Natural killer cell (primary cell): Measurements from ENCODE around the gene CYSRT1. TPM values are rescaled to one million over a fixed set of nuclear protein-coding genes. Genes with fewer than 3 reads are reported as not detected.

Experiments used
- ATAC-seq, 3 donors: fragments of 150-1000 bp in 2 of 3; fragments of 200-7000 bp in 1 of 3; cut with Tn5 transposase; 1 replicate in 1 of 3; 2 replicates in 2 of 3; pipeline ENCODE4 v1.10.0; 2021; ENCODE audit warnings: mild to moderate bottlenecking in 2 of 3, moderate library complexity in 2 of 3
- DNase-seq, 2 donors: peaks; one replicate each; pipeline versions ENCODE4 v3.0.0 to v3.0.0-alpha.2; 2013 to 2021; ENCODE audit warnings: mixed read lengths in 1 of 2
- H3K27ac ChIP-seq: one replicate; pipeline ENCODE4 v1.5.1; 2013; ENCODE audit warnings: mild to moderate bottlenecking, low read length
- H3K27me3 ChIP-seq: one replicate; pipeline ENCODE4 v1.6.1; 2013; ENCODE audit warnings: low read length; ENCODE audit not compliant: control insufficient read depth, insufficient read depth
- H3K36me3 ChIP-seq: one replicate; pipeline ENCODE4 v1.6.1; 2013; ENCODE audit warnings: low read length; ENCODE audit not compliant: control insufficient read depth, insufficient read depth
- H3K4me1 ChIP-seq: one replicate; pipeline ENCODE4 v1.6.1; 2013; ENCODE audit warnings: low read length; ENCODE audit not compliant: control insufficient read depth, insufficient read depth
- H3K4me3 ChIP-seq: one replicate; pipeline ENCODE4 v1.5.1; 2013; ENCODE audit warnings: low read length
- H3K9me3 ChIP-seq: one replicate; pipeline ENCODE4 v1.6.1; 2013; ENCODE audit warnings: low read length; ENCODE audit not compliant: control insufficient read depth, insufficient read depth
- H3K27ac Mint-ChIP-seq, 2 donors: one replicate each; pipeline ENCODE4 v1.8.0; 2022; ENCODE audit warnings: mild to moderate bottlenecking in 2 of 2, mixed read lengths in 2 of 2, moderate library complexity in 1 of 2
- H3K27me3 Mint-ChIP-seq, 2 donors: one replicate each; pipeline ENCODE4 v1.8.0; 2022; ENCODE audit warnings: low read depth in 2 of 2, mixed read lengths in 2 of 2
- H3K36me3 Mint-ChIP-seq: one replicate; pipeline ENCODE4 v1.8.0; 2022; ENCODE audit warnings: mixed read lengths
- H3K4me1 Mint-ChIP-seq, 2 donors: one replicate each; pipeline ENCODE4 v1.8.0; 2022; ENCODE audit warnings: mixed read lengths in 2 of 2
- H3K4me3 Mint-ChIP-seq: one replicate; pipeline ENCODE4 v1.8.0; 2022; ENCODE audit warnings: mild to moderate bottlenecking, moderate library complexity, mixed read lengths
- H3K9me3 Mint-ChIP-seq, 2 donors: one replicate each; pipeline ENCODE4 v1.8.0; 2022; ENCODE audit warnings: mixed read lengths in 2 of 2
- WGBS: methylation state at CpG from one replicate; pipeline ENCODE4 v1.1.7; 2013; ENCODE audit warnings: missing lambda C conversion rate; ENCODE audit not compliant: insufficient coverage; 5-methylcytosine and 5-hydroxymethylcytosine counted together
- intact Hi-C: fragments of 100-400 bp; cut with micrococcal nuclease; formaldehyde crosslinking; loops from one replicate; pipeline ENCODE4 v1.14.2; 2022
- total RNA-seq, 4 donors: library from RNA; stranded (reverse); fragments of 120-200 nt in 1 of 4; gene quantifications; one replicate each; pipeline versions ENCODE4 v1.2.3 to v1.2.4, GENCODE V29; 2013 to 2022
- TF ChIP-seq, protein P1 (sequence below): fragments of 200-600 bp; IDR thresholded peaks from one replicate; pipeline ENCODE4 v1.8.0; 2022; ENCODE audit warnings: antibody characterized with exemption

The CYSRT1 gene
- total RNA-seq, 3 donors from 2014 or later (not counting 1 experiment from before 2014, with no cell fraction given), result 0.38 TPM; not detected in 2

DNA sequence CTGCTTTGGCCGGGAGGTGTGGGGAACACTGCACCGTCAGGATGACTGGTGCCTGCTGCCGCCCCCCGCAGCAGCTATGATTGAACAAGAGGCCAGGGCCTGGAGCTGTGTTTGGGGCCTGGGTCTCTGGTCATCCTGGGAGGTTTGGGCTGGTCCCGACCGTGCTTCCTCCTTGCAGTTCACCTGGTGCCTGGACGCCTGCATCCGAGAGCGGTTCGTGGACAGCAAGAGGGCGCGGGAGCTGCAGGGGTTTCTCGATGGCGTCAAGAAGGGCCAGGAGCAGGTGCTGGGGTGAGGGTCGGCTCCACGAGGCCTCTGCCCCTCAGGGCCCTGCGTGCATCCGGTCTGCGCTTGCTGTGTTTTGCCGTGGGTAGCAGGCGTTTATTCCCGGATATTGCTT lies 39.1 kb downstream of the CYSRT1 start:
- Histone ChIP-seq H3K9me3 (no peaks in the 10 kb centered on the region), H3K27me3 (no peaks in the 10 kb centered on the region), H3K4me3 (no peak overlapping the region), H3K27ac (no peak overlapping the region), H3K4me1 (peaks cover 4% of the 10 kb centered on the region), H3K36me3 (peaks cover 33% of the 10 kb centered on the region)
- ATAC-seq (no peak), DNase-seq (no peak)
- Mint-ChIP-seq H3K9me3 (no peaks in the 10 kb centered on the region), H3K4me3 (no peak overlapping the region), H3K27ac (no peak overlapping the region), H3K27me3 (no peaks in the 10 kb centered on the region), H3K4me1 (peaks cover 0 to 12% of the 10 kb centered on the region in 2 donors), H3K36me3 (no peaks in the 10 kb centered on the region)
- intact Hi-C loops, result no loop called here
- TF ChIP-seq, protein P1, sequence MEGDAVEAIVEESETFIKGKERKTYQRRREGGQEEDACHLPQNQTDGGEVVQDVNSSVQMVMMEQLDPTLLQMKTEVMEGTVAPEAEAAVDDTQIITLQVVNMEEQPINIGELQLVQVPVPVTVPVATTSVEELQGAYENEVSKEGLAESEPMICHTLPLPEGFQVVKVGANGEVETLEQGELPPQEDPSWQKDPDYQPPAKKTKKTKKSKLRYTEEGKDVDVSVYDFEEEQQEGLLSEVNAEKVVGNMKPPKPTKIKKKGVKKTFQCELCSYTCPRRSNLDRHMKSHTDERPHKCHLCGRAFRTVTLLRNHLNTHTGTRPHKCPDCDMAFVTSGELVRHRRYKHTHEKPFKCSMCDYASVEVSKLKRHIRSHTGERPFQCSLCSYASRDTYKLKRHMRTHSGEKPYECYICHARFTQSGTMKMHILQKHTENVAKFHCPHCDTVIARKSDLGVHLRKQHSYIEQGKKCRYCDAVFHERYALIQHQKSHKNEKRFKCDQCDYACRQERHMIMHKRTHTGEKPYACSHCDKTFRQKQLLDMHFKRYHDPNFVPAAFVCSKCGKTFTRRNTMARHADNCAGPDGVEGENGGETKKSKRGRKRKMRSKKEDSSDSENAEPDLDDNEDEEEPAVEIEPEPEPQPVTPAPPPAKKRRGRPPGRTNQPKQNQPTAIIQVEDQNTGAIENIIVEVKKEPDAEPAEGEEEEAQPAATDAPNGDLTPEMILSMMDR, result no peak
- 98% methylated on average over 22 of the region's 22 CpGs for WGBS

DNA sequence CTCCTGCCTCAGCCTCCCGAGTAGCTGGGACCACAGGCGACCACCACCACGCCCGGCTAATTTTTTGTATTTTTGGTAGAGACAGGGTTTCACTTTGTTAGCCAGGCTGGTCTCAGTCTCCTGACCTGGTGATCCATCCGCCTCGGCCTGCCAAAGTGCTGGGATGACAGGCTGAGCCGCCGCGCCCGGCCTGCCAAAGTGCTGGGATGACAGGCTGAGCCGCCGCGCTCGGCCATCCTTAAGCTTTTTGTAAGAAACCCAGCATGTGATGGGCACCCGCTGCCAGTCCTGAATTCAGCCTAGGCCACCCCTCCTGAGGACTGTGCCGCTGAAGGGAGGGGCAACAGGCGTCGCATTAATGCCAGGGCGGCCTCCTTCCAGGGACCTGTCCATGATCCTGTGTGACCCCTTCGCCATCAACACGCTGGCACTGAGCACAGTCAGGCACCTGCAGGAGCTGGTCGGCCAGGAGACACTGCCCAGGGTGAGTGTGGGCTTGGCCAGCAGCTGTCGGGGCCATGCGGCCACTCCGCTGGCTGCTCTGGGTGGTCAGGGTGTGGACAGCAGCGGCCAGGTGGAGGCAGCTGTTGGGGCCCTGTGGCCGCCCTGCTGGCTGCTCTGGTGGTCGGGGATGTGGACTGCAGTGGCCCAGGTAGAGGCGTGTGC lies 40.7 kb downstream of the CYSRT1 start:
- intact Hi-C loops, result no loop called here
- 94% methylated on average over 29 of the region's 29 CpGs for WGBS
- Histone ChIP-seq H3K4me3 (no peak overlapping the region), H3K27me3 (no peaks in the 10 kb centered on the region), H3K9me3 (no peaks in the 10 kb centered on the region), H3K36me3 (peaks cover 30% of the 10 kb centered on the region), H3K4me1 (peaks cover 7% of the 10 kb centered on the region), H3K27ac (no peak overlapping the region)
- Mint-ChIP-seq H3K27ac (no peak overlapping the region), H3K4me3 (no peak overlapping the region), H3K36me3 (no peaks in the 10 kb centered on the region), H3K27me3 (no peaks in the 10 kb centered on the region), H3K9me3 (no peaks in the 10 kb centered on the region), H3K4me1 (peaks cover 4 to 12% of the 10 kb centered on the region in 2 donors)
- no peak for ATAC-seq
- no peak for DNase-seq
- TF ChIP-seq, protein P1, result no peak

DNA sequence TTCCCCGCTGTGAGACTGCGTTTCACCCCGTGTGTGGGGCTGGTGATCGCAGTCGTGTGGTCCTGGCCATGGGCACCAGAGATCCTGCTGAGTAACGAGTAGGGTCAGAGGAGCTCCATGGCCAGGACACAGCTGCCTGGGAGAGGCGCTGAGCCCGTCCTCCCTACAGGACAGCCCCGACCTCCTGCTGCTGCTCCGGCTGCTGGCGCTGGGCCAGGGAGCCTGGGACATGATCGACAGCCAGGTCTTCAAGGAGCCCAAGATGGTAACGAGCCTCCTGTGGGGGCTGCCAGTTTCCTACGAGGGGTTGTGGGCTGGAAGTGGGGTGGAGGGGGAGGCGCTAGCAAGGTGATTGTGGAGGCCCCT lies 41.2 kb downstream of the CYSRT1 start:
- DNase-seq, result no peak
- H3K4me3 Mint-ChIP-seq, result no peak overlapping the region
- peaks cover 12% of the 10 kb centered on the region for H3K4me1 ChIP-seq
- WGBS, result 97% methylated on average over 15 of the region's 15 CpGs
- no peak overlapping the region for H3K4me3 ChIP-seq
- H3K27me3 Mint-ChIP-seq, result no peaks in the 10 kb centered on the region
- peaks cover 30% of the 10 kb centered on the region for H3K36me3 ChIP-seq
- H3K27ac ChIP-seq, result no peak overlapping the region
- H3K27ac Mint-ChIP-seq, result no peak overlapping the region
- ATAC-seq, result no peak
- no peaks in the 10 kb centered on the region for H3K9me3 Mint-ChIP-seq
- intact Hi-C loops, result no loop called here
- no peaks in the 10 kb centered on the region for H3K36me3 Mint-ChIP-seq
- H3K27me3 ChIP-seq, result no peaks in the 10 kb centered on the region
- H3K9me3 ChIP-seq, result no peaks in the 10 kb centered on the region
- H3K4me1 Mint-ChIP-seq, result peaks cover 4 to 13% of the 10 kb centered on the region in 2 donors
- TF ChIP-seq, protein P1, result no peak
